ENCODE measurements around the gene RPAP2. TPM values are rescaled to one million over a fixed set of nuclear protein-coding genes. Genes with fewer than 3 reads are reported as not detected.

The RPAP2 gene
- total and polyA plus RNA-seq, 2 of the 8 experiments (the other 6 are each of a cell fraction or from before 2014, with no cell fraction given): 7.9 to 28.4 TPM

DNA sequence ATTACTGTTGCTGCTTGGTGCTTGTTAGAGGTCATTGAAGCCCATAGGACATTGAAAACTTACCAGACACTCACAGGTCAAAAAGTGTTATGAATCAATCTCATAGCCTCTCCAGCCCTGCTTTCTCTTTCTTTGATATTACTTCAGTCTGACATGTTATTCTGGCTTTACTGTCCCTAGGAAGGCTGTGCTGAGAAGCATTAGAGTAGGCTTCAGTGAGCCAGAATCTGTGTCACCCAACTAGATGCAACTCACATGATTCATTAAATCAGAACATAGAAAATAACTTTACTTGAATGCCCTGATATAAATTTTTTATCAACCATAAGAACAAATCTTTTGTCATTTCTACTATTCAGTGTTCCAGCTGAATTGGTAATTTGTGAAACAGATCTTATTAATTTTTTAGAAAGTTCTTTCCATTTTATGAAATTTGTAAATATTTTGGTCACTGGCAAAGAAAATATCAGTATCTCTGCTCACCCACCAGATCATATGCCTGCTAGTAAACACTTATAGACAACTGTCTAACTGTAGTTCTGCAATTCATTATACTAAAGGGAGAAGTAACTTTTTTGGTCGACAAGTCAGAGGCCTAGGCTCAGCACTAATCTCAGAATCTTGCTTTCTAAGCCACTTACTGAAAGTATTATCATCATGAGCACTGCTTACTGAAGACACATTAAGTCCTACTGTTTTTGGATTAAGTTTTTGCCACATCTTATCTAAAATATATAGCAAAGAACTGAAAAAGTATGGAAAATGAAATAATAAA, 48.2 kb downstream of the RPAP2 start (continued):
- no peak for TF ChIP-seq EGR1 (IDR thresholded peaks at IDR 0.05; ENCODE audit: borderline replicate concordance, low read depth, low read length)
- TF ChIP-seq HDAC6 (IDR thresholded peaks at IDR 0.05; ENCODE audit: low read depth, low read length): no peak
- no peak for TF ChIP-seq KDM4A (IDR thresholded peaks at IDR 0.05; ENCODE audit: low read depth, low read length, severe bottlenecking)
- TF ChIP-seq, protein P1, sequence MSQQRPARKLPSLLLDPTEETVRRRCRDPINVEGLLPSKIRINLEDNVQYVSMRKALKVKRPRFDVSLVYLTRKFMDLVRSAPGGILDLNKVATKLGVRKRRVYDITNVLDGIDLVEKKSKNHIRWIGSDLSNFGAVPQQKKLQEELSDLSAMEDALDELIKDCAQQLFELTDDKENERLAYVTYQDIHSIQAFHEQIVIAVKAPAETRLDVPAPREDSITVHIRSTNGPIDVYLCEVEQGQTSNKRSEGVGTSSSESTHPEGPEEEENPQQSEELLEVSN (IDR thresholded peaks at IDR 0.05): no peak
- TF ChIP-seq FOSL1 (IDR thresholded peaks at IDR 0.05; ENCODE audit: insufficient read depth, low read depth, low read length): no peak
- TF ChIP-seq POU5F1 (IDR thresholded peaks at IDR 0.05; ENCODE audit: low read depth, low read length): no peak
- no peak for TF ChIP-seq SIX5 (IDR thresholded peaks at IDR 0.05; ENCODE audit: low read depth, low read length)
- no peak for TF ChIP-seq SRF (IDR thresholded peaks at IDR 0.05; ENCODE audit: low read depth, low read length)

Data from H1 (cell line).